ENCODE measurements around the gene MND1. TPM values are rescaled to one million over a fixed set of nuclear protein-coding genes. Genes with fewer than 3 reads are reported as not detected.
"Not testable (repeated sequence)": the region's sequence is repeated elsewhere in the genome, so short reads cannot be mapped to it uniquely, and the experiment has no call there.

The MND1 gene
- total RNA-seq, 6 donors from 2014 or later: 1.2 to 3.2 (median 1.3) TPM; not detected in 2

- Histone ChIP-seq H3K27me3 (no peaks in the 10 kb centered on the region), H3K36me3 (no peaks in the 10 kb centered on the region), H3K9me3 (no peaks in the 10 kb centered on the region), H3K4me3 (no peak overlapping the region), H3K4me1 (peaks cover 0 to 14% (median 7%) of the 10 kb centered on the region in 4 donors), H3K27ac (peak overlapping the region in 1 of 4 donors; percentile 57)
- ATAC-seq (ENCODE audit: low FRiP score in 2 of 2) (peak in 1 of 2 donors; percentile 16), DNase-seq (no peak)
- 80 to 89% methylated on average over 4 of the region's 4 CpGs for WGBS, 2 donors
- TF ChIP-seq CTCF (IDR thresholded peaks at IDR 0.05): no peak
- TF ChIP-seq POLR2AphosphoS5 (IDR thresholded peaks at IDR 0.05): no peak
- TF ChIP-seq EP300 (IDR thresholded peaks at IDR 0.05): no peak
Observed at GRCh38 chr4:153452658-153453378, 108.3 kb downstream of the MND1 start.

- H3K27me3 ChIP-seq: no peaks in the 10 kb centered on the region
- no peaks in the 10 kb centered on the region for H3K9me3 ChIP-seq
- peak overlapping the region in 1 of 4 donors; percentile 57 for H3K27ac ChIP-seq
- WGBS, 2 donors: 90 to 91% methylated on average over 8 of the region's 8 CpGs
- H3K36me3 ChIP-seq: no peaks in the 10 kb centered on the region
- no peak for ATAC-seq (ENCODE audit: low FRiP score in 2 of 2)
- peaks cover 0 to 11% (median 7%) of the 10 kb centered on the region in 4 donors for H3K4me1 ChIP-seq
- H3K4me3 ChIP-seq: no peak overlapping the region
- DNase-seq: peak in 1 of 2 donors; percentile 36
- TF ChIP-seq POLR2AphosphoS5 (IDR thresholded peaks at IDR 0.05) (no peak), EP300 (IDR thresholded peaks at IDR 0.05) (no peak), POLR2A (IDR thresholded peaks at IDR 0.05) (no peak), CTCF (IDR thresholded peaks at IDR 0.05) (no peak)
Observed at GRCh38 chr4:153453402-153453801, 108.9 kb downstream of the MND1 start.

- TF ChIP-seq POLR2A (IDR thresholded peaks at IDR 0.05): no peak
- no peak for TF ChIP-seq EP300 (IDR thresholded peaks at IDR 0.05)
- no peak for TF ChIP-seq CTCF (IDR thresholded peaks at IDR 0.05)
- no peak for TF ChIP-seq POLR2AphosphoS5 (IDR thresholded peaks at IDR 0.05)
- Histone ChIP-seq H3K36me3 (no peaks in the 10 kb centered on the region), H3K27ac (no peak overlapping the region), H3K9me3 (no peaks in the 10 kb centered on the region), H3K4me3 (no peak overlapping the region), H3K4me1 (no peaks in the 10 kb centered on the region), H3K27me3 (no peaks in the 10 kb centered on the region)
- DNase-seq: no peak
- 20 to 32% methylated on average over 1 of the region's 1 CpG for WGBS, 2 donors
- ATAC-seq (ENCODE audit: low FRiP score in 2 of 2): no peak
Observed at GRCh38 chr4:153458969-153459368, 114.5 kb downstream of the MND1 start.

- WGBS, 2 donors: 97 to 100% methylated on average over 4 of the region's 4 CpGs
- not testable (repeated sequence) for H3K36me3 ChIP-seq; H3K27ac ChIP-seq; ATAC-seq (ENCODE audit: low FRiP score in 2 of 2); H3K27me3 ChIP-seq; H3K4me3 ChIP-seq; DNase-seq; H3K9me3 ChIP-seq
- peaks cover 6 to 10% (median 7%) of the 10 kb centered on the region in 4 donors for H3K4me1 ChIP-seq
Observed at GRCh38 chr4:153461549-153461948, 117.1 kb downstream of the MND1 start.

- DNase-seq: no peak
- 92 to 100% methylated on average over 1 of the region's 1 CpG for WGBS, 2 donors
- no peak overlapping the region for H3K27ac ChIP-seq
- no peaks in the 10 kb centered on the region for H3K36me3 ChIP-seq
- ATAC-seq (ENCODE audit: low FRiP score in 2 of 2): no peak
- H3K27me3 ChIP-seq: no peaks in the 10 kb centered on the region
- no peaks in the 10 kb centered on the region for H3K9me3 ChIP-seq
- H3K4me3 ChIP-seq: no peak overlapping the region
- TF ChIP-seq POLR2A (IDR thresholded peaks at IDR 0.05) (no peak), CTCF (IDR thresholded peaks at IDR 0.05) (no peak), POLR2AphosphoS5 (IDR thresholded peaks at IDR 0.05) (no peak), EP300 (IDR thresholded peaks at IDR 0.05) (no peak)
- H3K4me1 ChIP-seq: peaks cover 22 to 29% (median 25%) of the 10 kb centered on the region in 4 donors
Observed at GRCh38 chr4:153464068-153464467, 119.6 kb downstream of the MND1 start.

Small RNA genes within 50 kb of the gene (small RNA-seq; reads per million reads assigned to genes)
- gene RN7SL419P: 0 reads per million in 4 donors

Other genes with a start within 250 kb of the MND1 start
- 10 to 100 TPM; 17.6 to 45.1 (median 30.2) TPM for gene TRIM2, start 140.2 kb upstream of the MND1 start, total RNA-seq
- gene TMEM131L, start 121.7 kb downstream of the MND1 start, total RNA-seq: 10 to 100 TPM; 12.3 to 28.8 (median 19.5) TPM